Activated naive CD4-positive, alpha-beta T cell treated with anti-CD3 and anti-CD28 coated beads, Interleukin-2, amount 50 U/mL, for 72 hours (primary cell): ENCODE measurements around the gene ATOH8. TPM values are rescaled to one million over a fixed set of nuclear protein-coding genes. Genes with fewer than 3 reads are reported as not detected.

ENCODE experiments used
- ATAC-seq, 2 donors: fragments of 150-1000 bp; cut with Tn5 transposase; 2 replicates each; pipeline ENCODE4 v1.10.0; 2021; ENCODE audit warnings: mild to moderate bottlenecking in 2 of 2, moderate library complexity in 2 of 2
- DNase-seq, 2 donors: peaks; one replicate each; pipeline ENCODE4 v3.0.0; 2021 to 2022; ENCODE audit warnings: low spot score in 2 of 2
- H3K27ac Mint-ChIP-seq, 2 donors: one replicate each; pipeline ENCODE4 v1.8.0; 2022; ENCODE audit warnings: mild to moderate bottlenecking in 2 of 2, mixed read lengths in 2 of 2
- H3K36me3 Mint-ChIP-seq, 2 donors: one replicate each; pipeline ENCODE4 v1.8.0; 2022; ENCODE audit warnings: mixed read lengths in 2 of 2
- H3K9me3 Mint-ChIP-seq, 2 donors: one replicate each; pipeline ENCODE4 v1.8.0; 2022; ENCODE audit warnings: mixed read lengths in 2 of 2
- total RNA-seq, 2 donors: library from RNA; stranded (reverse); gene quantifications; one replicate each; pipeline ENCODE4 v1.2.3, GENCODE V29; 2022

Gene ATOH8
- total RNA-seq, 2 donors from 2014 or later = not detected

- no peaks in the 10 kb centered on the region for H3K9me3 Mint-ChIP-seq
Measured at GRCh38 chr2:85783796-85784195, 30.0 kb downstream of the ATOH8 start.

GRCh38 chr2:85784474-85784986, 30.7 kb downstream of the ATOH8 start:
- Mint-ChIP-seq H3K36me3 (no peaks in the 10 kb centered on the region), H3K27ac (no peak overlapping the region), H3K9me3 (no peaks in the 10 kb centered on the region)
- DNase-seq (no peak), ATAC-seq (no peak)

More at GRCh38 chr2:85783796-85784195, 30.0 kb downstream of the ATOH8 start:
- DNase-seq (no peak), ATAC-seq (no peak)
- no peaks in the 10 kb centered on the region for H3K36me3 Mint-ChIP-seq
- no peak overlapping the region for H3K27ac Mint-ChIP-seq

- no peak for DNase-seq
- Mint-ChIP-seq H3K36me3 (no peaks in the 10 kb centered on the region), H3K9me3 (no peaks in the 10 kb centered on the region), H3K27ac (no peak overlapping the region)
- peak in 1 of 2 donors; percentile 32 for ATAC-seq
Measured at GRCh38 chr2:85785027-85785822, 31.4 kb downstream of the ATOH8 start.

GRCh38 chr2:85785871-85786270, 32.1 kb downstream of the ATOH8 start:
- H3K27ac Mint-ChIP-seq = no peak overlapping the region
- no peak for ATAC-seq

GRCh38 chr2:85786444-85786843, 32.7 kb downstream of the ATOH8 start:
- no peaks in the 10 kb centered on the region for H3K9me3 Mint-ChIP-seq
- H3K36me3 Mint-ChIP-seq = no peaks in the 10 kb centered on the region
- no peak overlapping the region for H3K27ac Mint-ChIP-seq
- no peak for DNase-seq
- ATAC-seq = no peak

More at GRCh38 chr2:85785871-85786270, 32.1 kb downstream of the ATOH8 start:
- Mint-ChIP-seq H3K36me3 (no peaks in the 10 kb centered on the region), H3K9me3 (no peaks in the 10 kb centered on the region)
- DNase-seq = no peak

- H3K9me3 Mint-ChIP-seq = no peaks in the 10 kb centered on the region
- H3K27ac Mint-ChIP-seq = no peak overlapping the region
- DNase-seq (no peak), ATAC-seq (no peak)
- H3K36me3 Mint-ChIP-seq = no peaks in the 10 kb centered on the region
Measured at GRCh38 chr2:85786865-85787264, 33.1 kb downstream of the ATOH8 start.

GRCh38 chr2:85787282-85787980, 33.6 kb downstream of the ATOH8 start:
- ATAC-seq (no peak), DNase-seq (no peak)
- no peaks in the 10 kb centered on the region for H3K36me3 Mint-ChIP-seq
- no peak overlapping the region for H3K27ac Mint-ChIP-seq
- no peaks in the 10 kb centered on the region for H3K9me3 Mint-ChIP-seq

- no peaks in the 10 kb centered on the region for H3K9me3 Mint-ChIP-seq
- ATAC-seq = no peak
Measured at GRCh38 chr2:85787981-85788340, 34.2 kb downstream of the ATOH8 start.

GRCh38 chr2:85788603-85789002, 34.8 kb downstream of the ATOH8 start:
- DNase-seq (no peak), ATAC-seq (no peak)
- Mint-ChIP-seq H3K9me3 (no peaks in the 10 kb centered on the region), H3K27ac (no peak overlapping the region), H3K36me3 (no peaks in the 10 kb centered on the region)

More at GRCh38 chr2:85787981-85788340, 34.2 kb downstream of the ATOH8 start:
- Mint-ChIP-seq H3K27ac (no peak overlapping the region), H3K36me3 (no peaks in the 10 kb centered on the region)
- no peak for DNase-seq

- ATAC-seq = no peak
- Mint-ChIP-seq H3K9me3 (no peaks in the 10 kb centered on the region), H3K27ac (no peak overlapping the region), H3K36me3 (no peaks in the 10 kb centered on the region)
- no peak for DNase-seq
Measured at GRCh38 chr2:85789271-85789670, 35.5 kb downstream of the ATOH8 start.

- ATAC-seq = no peak
Measured at GRCh38 chr2:85790032-85790431, 36.2 kb downstream of the ATOH8 start.

GRCh38 chr2:85790499-85791188, 36.9 kb downstream of the ATOH8 start:
- Mint-ChIP-seq H3K27ac (no peak overlapping the region), H3K9me3 (no peaks in the 10 kb centered on the region), H3K36me3 (no peaks in the 10 kb centered on the region)
- no peak for ATAC-seq
- no peak for DNase-seq

More at GRCh38 chr2:85790032-85790431, 36.2 kb downstream of the ATOH8 start:
- Mint-ChIP-seq H3K27ac (no peak overlapping the region), H3K9me3 (no peaks in the 10 kb centered on the region), H3K36me3 (no peaks in the 10 kb centered on the region)
- DNase-seq = no peak

- H3K36me3 Mint-ChIP-seq = no peaks in the 10 kb centered on the region
- H3K27ac Mint-ChIP-seq = peak overlapping the region; percentile 23 to 56
- no peaks in the 10 kb centered on the region for H3K9me3 Mint-ChIP-seq
- no peak for ATAC-seq
- DNase-seq = no peak
Measured at GRCh38 chr2:85791704-85792565, 38.1 kb downstream of the ATOH8 start.

- no peak overlapping the region for H3K27ac Mint-ChIP-seq
- H3K9me3 Mint-ChIP-seq = no peaks in the 10 kb centered on the region
- DNase-seq = no peak
- no peaks in the 10 kb centered on the region for H3K36me3 Mint-ChIP-seq
- no peak for ATAC-seq
Measured at GRCh38 chr2:85792783-85793441, 39.1 kb downstream of the ATOH8 start.

- DNase-seq (no peak), ATAC-seq (no peak)
- no peaks in the 10 kb centered on the region for H3K36me3 Mint-ChIP-seq
- H3K9me3 Mint-ChIP-seq = no peaks in the 10 kb centered on the region
- no peak overlapping the region for H3K27ac Mint-ChIP-seq
Measured at GRCh38 chr2:85793584-85793983, 39.8 kb downstream of the ATOH8 start.

GRCh38 chr2:85794038-85794441, 40.2 kb downstream of the ATOH8 start:
- no peaks in the 10 kb centered on the region for H3K36me3 Mint-ChIP-seq
- H3K9me3 Mint-ChIP-seq = no peaks in the 10 kb centered on the region
- ATAC-seq (no peak), DNase-seq (no peak)
- no peak overlapping the region for H3K27ac Mint-ChIP-seq
